Posterior cingulate gyrus (tissue), 11 donors: ENCODE measurements around the gene RHBDF2.

ENCODE experiments used
- DNase-seq, 10 donors: peaks; one replicate each; pipeline versions ENCODE4 v3.0.0 to v3.0.0-alpha.2; 2020 to 2021; ENCODE audit warnings: mixed read lengths in 3 of 10
- intact Hi-C: fragments of 100-400 bp; cut with DNase I; formaldehyde crosslinking; loops from one replicate; pipeline ENCODE4 v1.15.1; 2023

Gene RHBDF2

DNA sequence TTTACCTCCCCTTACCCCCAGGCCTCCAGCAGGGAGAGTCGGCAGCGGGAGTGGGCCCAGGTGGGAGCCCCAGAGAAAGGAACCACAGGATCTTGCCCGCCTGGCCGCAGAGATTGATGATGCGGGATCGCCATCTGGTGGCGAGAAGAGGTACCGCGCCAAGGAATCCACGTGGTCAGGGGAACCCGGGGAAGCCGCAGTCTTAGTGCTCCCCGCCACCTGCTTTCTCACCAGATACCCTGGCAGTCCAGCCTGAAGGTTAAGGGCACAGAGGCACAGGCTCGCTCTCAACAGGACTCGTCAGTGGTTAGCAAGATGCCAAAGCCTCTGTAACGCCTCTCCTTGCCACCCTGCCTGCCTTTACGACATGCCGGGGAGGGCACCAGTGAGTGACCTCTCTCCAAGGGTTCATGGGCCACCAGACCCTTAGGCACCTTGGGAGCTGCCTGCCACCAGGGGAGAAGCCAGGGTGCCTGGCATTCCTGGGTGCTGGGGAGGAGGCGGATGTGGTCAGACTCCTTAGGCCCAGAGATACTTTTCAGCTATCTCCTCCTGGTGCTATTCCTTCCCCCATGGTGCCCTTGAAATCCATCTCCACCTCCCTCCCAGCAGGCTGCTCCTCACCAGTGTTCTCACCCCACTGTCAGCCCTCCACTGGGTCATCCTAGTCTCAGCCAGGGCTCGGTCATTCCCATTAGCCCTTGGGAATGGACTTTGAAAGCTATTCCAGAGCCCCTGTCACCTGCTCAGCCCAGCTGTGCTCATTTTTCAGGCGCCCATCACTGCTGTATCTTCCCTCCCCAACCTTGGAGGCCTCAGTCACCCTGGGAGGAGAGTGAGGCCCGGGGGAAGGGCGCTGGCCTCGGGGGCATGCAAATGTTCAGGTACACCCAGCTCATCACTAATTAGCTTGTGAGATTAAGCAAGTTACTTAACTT is 5.5 kb upstream of the RHBDF2 start:
- intact Hi-C loops: loop anchor here (1.0 to 5.0 kb wide), 3 partner anchors 40 to 204 kb away; no protein-coding TSS in a partner anchor

DNA sequence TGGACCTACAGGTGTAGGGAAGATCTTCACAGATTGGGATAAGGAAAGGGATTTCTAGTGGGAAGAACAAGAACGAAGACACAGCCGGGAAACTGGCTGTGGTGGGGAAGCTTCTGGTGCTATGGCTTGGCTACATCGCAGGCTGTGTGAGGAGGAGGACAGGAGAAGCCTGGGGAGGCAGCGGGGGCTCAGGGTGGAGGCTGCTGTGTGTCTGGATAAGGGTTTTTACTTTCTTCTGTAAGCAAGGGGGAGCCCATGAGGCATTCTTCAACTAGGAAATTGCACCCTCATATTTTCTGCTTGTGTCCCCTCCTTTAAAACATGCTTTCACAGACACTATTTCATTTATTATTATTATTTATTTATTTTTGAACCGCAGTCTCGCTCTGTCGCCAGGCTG is 2.9 kb upstream of the RHBDF2 start:
- DNase-seq: no peak
- intact Hi-C loops: no loop called here

More for the DNA sequence above, 5.5 kb upstream of the RHBDF2 start:
- DNase-seq: peak; percentile 76 to 98 (median 92)

DNA sequence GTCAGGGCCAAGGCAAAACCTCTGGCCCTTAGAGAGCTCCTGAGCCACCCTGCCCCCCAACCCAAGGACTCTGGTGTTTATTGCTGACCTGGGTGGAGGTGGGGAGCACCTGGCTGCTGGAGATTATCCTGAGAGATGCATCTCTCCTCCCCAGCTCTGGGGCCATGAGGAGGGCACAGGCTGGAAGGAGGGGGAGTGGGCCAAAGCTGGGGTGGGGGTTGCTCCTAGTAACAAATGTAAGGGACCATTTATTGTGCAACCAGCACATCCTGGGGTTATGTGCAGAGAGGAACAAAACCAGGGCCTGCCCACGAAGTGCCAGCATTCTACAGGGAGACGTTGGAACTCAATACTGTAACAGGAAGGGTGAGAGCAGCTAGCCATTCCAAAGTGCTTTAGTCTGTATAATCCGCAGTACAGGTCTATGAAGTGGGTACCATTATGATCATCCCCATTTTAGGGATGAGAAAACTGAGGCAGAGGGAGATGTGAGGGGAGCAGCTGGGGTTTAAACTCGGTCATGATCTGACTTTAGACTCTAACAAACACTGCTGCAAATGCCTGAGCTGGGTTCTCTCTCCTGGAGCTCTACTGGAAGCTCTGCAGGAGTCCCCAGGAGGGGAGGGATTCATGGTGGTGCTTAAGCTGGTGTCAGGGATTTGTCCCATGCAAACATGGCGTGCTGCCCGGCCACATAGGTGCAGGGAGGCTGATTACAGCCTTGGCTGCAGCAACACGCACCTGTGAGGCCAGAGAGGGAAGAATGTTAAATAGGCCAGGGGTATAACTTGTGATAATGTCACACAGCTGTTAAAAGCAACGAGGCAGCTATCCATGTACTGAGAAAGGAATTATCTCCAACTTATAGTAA is 1.4 kb upstream of the RHBDF2 start:
- intact Hi-C loops: no loop called here
- no peak for DNase-seq

DNA sequence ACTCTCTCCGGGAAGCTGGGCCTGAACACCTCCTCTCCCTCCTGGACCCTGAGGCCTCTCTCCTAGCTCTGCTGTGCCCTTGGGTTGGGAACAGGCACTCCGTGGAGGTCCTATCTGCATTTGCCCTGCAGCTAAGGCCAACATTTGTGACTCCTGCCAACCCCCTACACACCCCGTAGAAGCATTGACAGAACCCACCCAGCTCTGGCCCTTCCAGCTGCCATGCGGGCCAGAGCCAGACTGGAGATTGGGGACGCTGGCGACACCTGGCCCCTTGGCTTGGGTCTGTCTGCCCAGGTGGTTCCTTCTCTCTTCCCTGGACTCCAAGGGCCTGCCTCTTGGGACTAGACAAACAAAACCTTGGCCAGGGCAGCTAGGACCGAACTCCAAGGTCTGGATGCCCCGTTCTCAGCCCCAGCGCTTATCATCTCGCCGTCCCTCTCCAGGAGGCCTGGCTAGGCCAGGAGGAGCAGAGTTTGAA is 644 bp upstream of the RHBDF2 start:
- no peak for DNase-seq
- intact Hi-C loops: no loop called here

DNA sequence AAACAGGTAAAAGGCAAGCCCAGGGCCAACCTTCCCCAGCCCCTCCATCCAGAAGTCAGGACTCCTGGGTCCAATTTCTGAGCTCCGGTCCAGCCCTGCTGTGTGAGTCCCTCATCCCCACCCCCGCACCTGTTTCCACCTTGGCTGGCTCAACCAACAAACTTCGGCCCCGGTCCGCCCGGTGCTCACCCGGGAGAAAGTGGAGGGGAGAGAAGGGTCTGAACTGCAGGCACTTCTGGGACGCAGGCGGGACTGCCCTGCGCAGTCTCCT is 541 bp downstream of the RHBDF2 start:
- intact Hi-C loops: no loop called here
- no peak for DNase-seq

DNA sequence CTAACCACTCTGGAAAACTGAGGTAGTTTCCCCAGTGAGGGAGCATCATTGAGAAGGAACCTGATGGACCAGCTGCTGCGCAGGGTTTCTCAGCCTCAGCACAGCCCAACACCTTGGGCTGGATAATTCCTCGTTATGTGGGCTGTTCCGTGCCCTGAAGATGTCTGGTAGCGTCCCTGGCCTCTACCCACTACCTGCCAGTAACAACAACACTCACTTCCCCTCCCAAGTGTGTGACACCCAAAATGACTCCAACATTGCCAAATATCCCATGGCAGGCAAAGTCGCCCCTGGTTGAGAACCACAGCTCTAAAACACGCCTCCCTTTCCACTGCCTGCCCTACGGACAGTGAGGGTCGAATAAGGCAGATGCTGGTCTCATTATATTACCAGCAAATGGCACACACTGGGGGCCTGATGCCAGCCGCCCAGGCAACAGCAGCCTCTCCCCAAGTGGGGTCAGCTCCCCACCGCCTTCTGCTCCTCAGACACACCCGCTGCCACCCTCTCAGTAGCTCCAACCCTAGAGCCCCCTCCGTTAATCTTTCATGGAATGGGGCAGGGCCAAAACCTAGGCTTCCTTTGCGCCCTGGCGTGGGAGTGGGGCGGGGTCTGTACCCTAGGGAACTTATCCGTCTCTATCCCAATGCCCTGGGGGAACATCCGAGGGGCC is 1.0 kb downstream of the RHBDF2 start:
- DNase-seq: no peak
- intact Hi-C loops: no loop called here

DNA sequence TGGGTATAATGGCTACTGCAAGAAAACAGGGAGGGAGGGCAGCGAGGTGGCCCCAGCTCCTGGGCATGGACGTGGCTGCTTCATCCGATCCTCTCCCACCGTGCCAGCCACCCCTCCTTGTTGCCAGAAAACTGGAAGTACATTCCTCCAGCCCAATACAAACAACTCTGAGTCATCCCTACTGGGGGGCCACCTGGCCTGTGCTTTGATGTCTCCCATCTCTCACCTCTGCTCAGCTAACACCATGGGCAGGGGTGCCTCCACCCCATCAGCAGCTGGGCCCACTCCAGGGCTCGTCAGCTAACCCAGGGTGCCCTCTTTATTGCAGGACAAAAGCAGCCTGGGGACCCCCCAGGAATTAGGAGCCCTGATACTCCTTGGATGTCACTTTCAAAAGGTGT is 2.0 kb downstream of the RHBDF2 start:
- intact Hi-C loops: no loop called here
- no peak for DNase-seq

DNA sequence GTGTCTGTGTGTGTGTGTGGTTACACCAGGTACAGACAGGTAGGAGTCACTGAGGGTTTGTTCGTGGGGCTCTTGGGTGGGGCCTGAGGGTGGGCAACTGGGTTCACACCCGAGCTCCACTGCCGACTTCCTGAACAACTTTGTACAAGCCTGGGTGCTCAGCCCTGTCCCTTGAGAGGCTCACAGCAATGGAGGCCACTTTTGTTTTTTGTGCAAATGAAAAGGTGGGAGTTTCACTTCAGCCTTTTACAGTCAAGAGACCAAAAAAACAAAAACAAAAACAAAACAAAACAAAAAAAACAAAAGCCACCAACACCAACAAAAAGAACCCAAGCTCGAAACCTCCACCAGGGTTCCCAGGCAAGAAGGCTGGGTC is 2.4 kb downstream of the RHBDF2 start:
- intact Hi-C loops: no loop called here
- DNase-seq: no peak

DNA sequence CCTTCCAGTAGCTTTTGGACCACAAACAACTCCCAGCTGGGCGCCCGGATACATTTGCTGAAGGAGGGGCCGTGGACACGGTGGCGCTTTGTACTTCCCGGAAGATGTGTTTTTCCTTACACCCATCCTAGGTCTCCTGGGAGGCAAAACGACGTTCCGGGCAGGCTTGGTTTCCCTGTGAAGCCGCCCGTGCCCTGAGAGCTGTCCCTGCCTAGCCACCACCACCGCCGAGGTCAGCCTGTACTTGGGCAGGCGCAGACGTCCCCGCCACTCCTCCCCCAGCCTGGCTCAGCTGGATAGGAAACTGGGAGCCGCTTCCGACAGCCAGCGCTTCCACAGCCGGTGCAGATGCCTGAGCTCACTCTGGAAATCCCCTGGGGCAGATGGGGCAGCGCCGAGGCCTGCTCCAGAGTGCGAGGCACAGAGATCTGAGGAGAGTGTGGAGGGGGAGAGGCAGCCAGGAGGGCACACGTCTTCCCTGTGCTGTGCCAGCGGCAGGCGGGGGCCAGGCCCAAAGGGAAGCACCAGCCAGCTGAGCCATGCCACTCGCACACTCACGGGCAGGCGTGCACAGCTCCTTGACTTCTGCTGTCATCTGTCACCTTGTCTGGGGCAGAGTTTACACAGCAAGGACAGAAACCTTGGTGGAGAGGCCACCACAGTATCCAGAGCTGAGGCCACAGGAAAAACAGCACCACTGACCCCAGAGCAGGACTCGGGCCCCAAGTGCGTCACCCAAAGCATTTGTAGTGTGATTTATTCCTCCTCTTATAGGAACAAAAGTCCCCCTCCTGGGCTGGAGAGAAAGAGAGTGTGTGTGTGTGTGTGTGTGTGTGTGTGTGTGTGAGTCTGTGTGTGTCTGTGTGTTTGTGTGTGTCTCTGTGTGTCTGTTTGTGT is 3.0 kb downstream of the RHBDF2 start:
- DNase-seq: peak in 9 of 10 donors; percentile 31 to 93 (median 54)
- intact Hi-C loops: no loop called here

DNA sequence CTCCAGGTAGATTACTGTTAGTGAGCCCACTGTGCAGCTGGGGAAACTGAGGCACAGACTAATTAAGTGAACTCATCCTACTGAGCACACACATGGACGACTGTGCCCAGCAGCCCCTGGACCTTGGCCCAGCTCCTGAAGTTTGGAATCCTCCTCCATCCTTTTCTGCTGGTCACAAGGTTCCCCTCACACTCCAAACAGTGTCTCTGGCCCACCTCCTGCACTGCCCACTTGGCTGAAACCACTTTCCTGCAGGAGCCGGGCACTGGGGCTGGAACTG is 3.6 kb downstream of the RHBDF2 start:
- intact Hi-C loops: no loop called here
- no peak for DNase-seq

DNA sequence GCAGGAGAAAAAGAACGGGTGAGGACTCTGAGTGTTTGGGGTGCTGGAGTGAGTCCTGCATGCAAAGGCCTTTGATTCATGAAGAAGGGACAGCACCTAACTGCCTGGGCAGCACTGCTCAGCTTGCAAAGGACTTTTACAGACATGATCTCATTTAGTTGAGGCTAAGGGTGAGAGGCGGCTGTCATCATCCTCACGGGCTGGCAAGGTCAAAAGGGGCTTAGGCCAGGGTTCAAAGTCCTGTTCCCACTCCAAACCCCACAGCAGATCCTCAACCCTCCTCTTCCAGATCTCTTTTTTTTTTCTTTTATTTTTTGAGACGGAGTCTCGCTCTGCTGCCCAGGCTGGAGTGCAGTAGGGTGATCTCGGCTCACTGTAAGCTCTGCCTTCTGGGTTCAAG is 4.8 kb downstream of the RHBDF2 start:
- intact Hi-C loops: no loop called here
- DNase-seq: no peak

DNA sequence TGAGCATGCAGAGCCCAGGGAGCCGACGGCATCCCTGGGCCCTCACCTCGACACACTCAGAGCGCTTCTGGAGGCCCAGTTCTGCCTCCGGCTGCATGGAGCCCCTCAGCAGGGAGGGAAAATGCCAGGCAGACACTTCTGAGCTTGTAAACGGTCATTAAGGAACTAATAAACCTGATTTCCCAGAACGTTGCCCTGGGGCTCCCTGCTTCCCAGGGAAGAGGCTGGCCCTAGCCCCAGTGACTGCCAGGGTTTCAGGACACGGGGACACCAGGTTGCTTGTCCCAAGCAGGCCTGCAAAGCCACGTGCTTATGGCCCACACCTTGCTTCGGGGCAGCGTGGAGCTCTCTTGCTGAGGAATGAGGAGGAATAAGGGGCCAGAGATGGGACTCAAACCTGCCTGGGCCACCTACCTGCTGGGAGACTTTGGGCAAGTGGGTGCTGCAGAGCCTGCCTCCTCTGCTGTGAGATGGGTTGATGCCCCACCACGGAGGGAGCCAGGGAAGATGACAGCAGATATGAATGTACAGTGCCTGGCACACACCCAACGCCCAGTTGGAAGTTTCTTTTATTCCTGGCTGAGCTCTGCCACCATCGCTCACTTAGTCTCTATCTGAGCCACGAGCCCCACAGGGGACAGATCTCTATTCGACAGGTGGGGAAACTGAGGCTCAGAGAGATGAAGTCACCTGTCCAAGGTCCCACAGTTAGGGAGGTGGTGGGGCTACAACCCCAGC is 5.4 kb downstream of the RHBDF2 start:
- intact Hi-C loops: no loop called here
- peak in 1 of 10 donors; percentile 31 for DNase-seq

DNA sequence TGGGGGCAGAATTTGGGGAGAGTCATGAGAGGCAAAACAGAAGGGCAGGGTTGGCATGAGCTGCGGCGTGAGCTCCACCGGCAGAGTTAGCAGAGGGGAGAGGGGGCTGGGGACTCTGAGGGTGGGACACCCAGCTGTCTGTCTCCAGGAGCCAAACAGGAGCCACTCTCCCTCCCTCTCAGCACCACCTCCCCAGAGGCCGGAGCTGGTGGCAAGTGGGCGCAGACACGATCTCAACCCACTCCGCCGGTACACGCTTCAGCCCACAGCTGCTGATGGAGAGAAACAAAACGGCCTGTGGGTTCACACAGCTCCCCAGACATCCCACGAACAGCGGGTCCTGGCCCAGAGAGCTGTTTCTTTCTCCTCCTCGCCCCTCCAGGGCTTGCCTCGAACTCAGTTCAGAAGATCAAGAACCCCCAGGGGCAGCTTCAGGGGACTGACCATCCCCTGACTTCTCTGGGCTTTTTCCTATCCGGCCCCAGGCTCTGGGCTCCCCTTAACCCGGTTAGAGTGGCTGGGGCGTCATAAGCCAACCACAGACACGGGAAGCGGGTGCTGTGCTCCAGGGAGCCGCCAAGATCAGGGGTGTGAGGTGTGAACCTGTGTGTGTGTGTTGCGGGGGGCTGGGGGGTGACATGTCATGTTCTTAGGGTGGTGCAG is 7.6 kb downstream of the RHBDF2 start:
- intact Hi-C loops: no loop called here
- DNase-seq: no peak

DNA sequence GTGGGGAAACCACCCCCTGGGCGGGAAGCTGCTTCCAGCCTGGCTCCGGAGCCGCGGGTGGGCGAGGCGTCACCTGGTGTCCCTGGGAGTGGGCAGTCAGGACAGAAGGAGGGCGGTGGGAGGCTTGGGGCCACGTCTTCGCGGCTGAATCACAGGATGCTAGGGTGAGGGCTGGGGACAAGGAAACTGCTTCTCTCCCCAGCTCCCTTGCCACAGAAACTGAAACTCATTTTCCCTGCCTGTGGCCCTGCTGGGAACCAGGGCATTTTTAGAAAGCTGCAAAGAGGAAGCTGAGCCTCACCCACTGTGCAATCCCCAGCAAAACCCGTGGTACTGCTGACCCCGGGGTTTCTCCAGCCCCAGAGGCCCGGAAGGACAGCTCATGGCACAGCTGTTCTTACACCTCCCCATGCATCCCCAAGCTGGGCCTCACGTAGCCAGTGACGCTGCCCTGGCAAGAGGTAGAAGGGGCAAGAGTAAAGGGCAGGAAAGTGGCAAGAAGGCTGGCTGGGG is 8.2 kb downstream of the RHBDF2 start:
- peak in 2 of 10 donors; percentile 60 to 90 for DNase-seq

DNA sequence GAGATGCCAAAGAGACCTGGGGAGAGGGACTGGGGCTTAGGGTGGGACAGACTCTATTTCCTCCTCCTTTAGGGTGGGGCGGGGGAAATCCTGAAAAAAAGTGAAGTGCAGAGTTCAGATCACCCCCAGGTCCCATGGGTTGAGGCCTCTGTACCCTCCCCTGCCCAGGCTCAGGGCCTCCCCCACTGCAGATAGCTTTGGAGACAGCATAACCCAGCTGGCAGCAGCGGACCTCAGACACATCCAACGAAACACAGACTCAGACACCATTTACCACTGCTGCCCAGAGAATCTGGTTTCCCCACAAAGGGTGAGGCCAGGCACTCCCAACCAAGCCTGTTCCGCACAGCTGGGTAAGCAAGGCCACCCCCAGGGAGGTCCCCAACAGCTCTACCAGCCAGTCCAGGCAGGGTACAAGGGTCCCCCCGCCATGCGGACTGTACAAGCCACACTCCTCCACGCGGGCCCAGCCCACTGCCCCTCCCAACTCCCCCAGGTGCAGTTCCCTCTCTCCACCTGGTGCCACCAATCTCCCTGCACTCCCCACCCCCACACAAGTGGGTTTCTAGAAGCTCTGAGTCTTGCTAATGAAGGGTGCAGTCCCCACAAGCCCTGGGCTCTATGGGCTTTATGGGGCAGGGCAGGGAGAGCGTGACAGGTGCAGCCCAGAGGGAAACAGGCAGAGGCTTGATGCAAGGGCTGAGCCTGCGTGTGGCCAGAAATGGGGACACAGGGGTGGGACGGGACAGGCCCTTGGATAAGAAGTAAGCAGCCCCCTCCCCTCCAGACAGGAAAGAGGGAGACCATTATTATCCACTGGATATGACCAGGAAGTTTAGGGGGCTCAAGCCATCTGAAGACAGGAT is 8.9 kb downstream of the RHBDF2 start:
- intact Hi-C loops: no loop called here
- DNase-seq: no peak

More for the DNA sequence above, 8.2 kb downstream of the RHBDF2 start:
- intact Hi-C loops: no loop called here

DNA sequence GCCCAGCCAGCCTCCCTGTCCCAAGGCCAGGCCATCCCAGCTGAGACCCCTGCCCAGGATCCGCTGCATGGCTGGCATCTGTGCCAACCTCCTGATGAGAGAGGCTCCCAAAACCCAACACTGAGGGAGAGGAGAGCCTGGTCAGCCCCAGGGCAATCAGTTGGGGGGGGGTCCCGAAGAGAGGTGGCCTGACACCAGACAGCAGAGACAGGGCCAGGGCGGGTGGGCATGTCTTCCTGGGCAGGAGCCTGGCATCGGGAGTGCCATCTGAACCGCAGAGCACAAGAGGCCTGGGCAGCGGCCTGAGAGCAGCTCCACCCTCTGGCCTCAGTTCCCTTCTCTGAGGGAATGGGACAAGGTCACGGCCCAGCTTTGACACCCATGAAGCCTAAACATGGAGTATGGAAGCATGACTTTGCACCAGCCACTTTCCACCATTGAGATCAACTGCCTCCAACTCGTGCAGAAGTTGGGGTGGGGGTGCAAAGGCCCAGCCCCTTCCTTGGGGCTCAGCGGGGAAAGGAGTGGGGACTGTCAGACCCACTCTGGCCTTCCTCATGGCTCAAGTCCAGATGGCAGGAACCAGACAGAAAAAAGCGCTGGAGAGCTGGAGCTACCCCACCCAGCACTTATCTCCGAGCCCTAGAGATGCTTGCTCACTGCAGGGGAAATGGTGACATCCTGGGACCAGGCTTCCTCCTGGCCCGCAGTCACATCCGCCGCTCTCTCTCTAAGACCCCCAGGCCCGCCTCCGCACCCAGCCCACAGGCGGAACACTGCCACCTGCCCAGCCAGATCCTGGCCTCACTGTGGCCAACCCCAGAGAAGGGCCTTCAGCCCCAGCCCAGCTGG is 9.7 kb downstream of the RHBDF2 start:
- intact Hi-C loops: no loop called here
- no peak for DNase-seq
